Activated CD8-positive, alpha-beta memory T cell treated with anti-CD3 and anti-CD28 coated beads, Interleukin-2, amount 50 U/mL, for 24 hours (primary cell): Measurements from ENCODE around the gene NXPH2.
"Not testable (repeated sequence)": the region's sequence is repeated elsewhere in the genome, so short reads cannot be mapped to it uniquely, and the experiment has no call there.

Source experiments
- DNase-seq: peaks from one replicate; pipeline ENCODE4 v3.0.0-alpha.2; 2020; ENCODE audit errors: extremely low read depth

Gene NXPH2

GRCh38 chr2:138757384-138757783 is 22.8 kb downstream of the NXPH2 start:
- no peak for DNase-seq

- no peak for DNase-seq
Observed at GRCh38 chr2:138752197-138752956, 27.8 kb downstream of the NXPH2 start.

DNA sequence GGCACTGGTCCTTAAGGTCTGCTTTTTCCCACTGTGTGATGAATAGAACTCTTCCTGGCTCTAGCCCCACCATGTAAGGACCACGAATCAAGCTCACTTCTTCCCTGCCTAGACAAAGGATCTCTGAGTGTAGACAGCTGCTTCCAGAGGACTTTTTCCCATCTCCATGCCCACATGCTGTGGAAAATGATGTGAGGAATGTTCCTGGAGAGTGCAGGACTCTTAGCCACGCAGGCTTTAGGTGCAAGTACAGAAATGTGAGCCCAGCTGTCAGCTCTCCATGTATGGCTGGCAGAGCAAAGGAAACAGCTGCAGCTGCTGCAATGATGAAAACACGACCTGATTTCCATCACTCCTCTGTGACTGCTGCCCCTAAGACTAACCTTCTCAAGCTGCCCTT is 35.5 kb downstream of the NXPH2 start:
- DNase-seq: no peak

DNA sequence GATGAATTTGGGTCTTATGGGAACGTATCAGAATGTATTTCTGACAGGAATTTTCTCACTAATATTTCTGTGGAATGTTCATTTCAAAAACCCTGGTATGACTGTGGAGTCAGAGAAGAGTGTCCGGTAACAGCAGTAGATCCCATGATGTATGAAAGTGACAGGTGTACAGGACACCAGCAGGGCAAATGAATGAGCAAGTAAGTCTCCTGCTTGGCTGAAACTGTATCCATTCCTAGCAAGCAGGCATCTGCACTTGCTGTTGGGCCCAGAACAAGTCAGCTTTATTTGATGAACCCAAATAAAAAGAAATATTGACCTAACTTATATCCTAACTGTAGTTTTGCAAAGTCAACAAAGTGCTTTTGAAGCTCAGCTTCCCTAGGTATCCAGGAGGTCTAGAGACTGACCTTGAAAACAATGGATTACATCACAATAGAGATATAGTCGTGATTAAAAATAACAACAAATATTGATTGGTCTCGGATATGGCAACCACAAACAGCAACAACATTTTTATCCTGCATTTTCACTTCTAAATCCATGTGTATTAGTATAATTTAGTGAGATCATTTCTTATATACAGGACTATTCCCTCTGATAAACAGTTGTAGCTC is 37.6 kb downstream of the NXPH2 start:
- no peak for DNase-seq

DNA sequence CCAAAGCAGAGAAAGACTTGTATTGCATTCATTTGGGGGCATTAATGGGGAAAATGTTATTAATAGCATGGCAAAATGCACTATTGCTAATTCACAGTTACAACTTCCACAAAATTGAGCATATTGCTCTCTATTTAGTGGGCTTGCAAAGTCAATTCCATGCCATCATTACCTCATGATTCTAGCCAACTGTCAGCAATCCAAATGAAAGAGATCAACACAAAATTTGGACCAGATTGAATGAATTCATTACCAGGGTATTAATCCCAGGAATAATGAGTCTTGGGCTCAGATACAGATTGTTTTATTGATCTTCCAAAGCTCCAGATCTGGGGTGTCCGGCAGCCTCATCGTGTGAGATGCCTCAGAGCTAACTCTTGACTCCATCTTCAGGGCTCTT is 38.3 kb downstream of the NXPH2 start:
- DNase-seq: no peak

- not testable (repeated sequence) for DNase-seq
Observed at GRCh38 chr2:138737009-138737554, 43.1 kb downstream of the NXPH2 start.

DNA sequence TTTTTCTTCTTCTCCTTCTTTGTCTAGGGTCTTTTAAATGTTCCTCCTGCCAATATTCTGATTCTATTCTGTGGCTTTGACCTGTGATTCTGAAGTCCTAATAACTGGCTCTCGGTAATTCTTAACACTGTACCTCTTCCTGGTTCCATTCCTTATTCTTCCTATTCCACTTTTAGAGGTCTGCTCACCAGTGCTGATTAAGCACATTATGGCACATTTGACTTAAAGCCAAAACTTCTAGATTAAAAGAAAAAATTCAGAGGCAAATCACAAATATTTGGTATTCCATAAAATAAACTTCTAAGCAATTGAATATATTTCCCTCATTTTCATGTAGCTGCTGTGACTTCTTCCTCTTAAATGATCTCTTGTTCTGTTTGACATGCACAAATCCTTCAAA is 47.5 kb downstream of the NXPH2 start:
- DNase-seq: no peak

DNA sequence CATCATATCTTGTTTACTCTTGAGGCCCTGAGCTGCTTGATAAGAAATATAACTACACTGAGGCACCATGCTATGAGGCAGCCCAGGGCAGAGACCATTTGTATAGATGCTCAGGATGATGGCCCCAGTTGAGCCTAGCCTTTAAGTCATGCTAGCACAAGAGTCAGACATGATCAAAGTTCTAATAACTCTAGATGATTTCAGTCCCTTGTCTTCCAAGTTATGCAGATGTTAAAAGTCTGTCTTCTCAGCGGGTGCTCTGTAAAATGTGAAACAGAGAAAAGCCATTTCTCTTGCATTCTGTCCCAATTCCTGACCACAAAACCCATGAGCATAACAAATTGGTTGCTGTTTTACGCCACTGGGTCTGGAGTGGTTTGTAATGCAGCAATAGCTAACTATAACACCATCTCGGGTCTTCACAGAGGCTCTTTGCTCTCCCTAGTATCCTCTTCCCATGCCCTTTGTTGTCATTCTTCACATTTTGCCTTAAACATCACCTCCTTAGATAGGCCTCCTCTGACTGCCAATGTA is 49.6 kb downstream of the NXPH2 start:
- no peak for DNase-seq

GRCh38 chr2:138727956-138728355 is 52.2 kb downstream of the NXPH2 start:
- no peak for DNase-seq

GRCh38 chr2:138726681-138727080 is 53.5 kb downstream of the NXPH2 start:
- no peak for DNase-seq

GRCh38 chr2:138724729-138725459 is 55.3 kb downstream of the NXPH2 start:
- no peak for DNase-seq

DNA sequence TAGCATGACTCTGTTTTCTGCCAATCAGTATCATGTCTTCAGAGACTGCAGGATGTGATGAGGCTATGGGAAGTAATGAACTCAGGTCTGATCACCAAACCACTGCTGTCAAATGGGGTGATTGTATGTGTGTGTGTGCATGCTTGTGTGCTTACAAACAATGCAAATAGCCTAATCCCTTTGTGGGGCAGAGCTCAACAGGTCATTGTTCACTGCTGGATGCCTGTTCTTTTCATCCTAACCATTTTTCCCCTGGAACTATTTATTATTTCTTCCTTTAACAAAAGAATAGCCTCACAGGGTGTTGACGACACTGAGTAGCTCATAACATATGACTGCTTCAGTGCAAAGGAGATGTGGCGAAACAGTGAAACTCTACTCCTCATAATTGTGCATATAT is 55.9 kb downstream of the NXPH2 start:
- DNase-seq: no peak

- DNase-seq: no peak
Observed at GRCh38 chr2:138723196-138723987, 56.8 kb downstream of the NXPH2 start.

DNA sequence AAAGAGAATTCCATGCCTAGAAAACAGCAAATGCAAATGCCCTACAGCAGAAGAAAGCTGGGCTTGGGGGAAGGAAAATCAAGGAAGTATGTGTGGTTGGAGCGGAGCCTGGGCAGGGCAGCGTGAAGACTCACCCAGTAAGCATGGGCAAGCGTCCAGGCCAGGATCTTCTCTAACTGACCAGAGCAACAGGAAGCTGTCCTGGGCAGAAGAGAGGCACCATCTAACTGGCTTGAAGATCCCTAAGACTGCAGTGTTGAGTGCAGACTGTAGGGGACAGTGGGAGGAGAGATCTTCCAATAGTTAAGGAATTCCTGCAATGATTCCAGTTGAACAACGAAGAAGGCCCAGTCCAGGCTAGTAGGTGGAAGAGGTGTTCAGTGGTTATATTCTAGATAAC is 57.9 kb downstream of the NXPH2 start:
- no peak for DNase-seq

- DNase-seq: no peak
Observed at GRCh38 chr2:138720035-138720838, 60.0 kb downstream of the NXPH2 start.

GRCh38 chr2:138718405-138718804 is 61.8 kb downstream of the NXPH2 start:
- DNase-seq: no peak

- DNase-seq: no peak
Observed at GRCh38 chr2:138716183-138716582, 64.0 kb downstream of the NXPH2 start.

DNA sequence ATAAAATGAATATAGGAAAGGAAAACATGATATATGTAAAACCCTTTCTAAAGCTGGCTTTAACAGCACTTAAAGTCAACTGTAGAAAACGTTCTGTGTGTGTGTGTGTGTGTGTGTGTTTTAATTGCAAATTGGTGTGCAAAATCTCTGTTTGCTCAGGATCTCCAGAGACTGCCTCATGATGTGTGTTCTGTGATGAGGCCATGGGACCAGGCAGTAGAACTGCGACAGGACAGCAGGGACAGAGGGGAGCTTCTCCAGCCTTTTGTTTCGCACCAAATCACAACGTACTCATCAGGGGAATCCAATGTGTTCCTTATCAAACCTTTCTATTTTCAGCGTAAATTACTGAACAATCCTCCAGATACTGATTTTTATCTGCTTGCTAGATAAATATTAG is 66.7 kb downstream of the NXPH2 start:
- no peak for DNase-seq

- DNase-seq: no peak
Observed at GRCh38 chr2:138713069-138713496, 67.1 kb downstream of the NXPH2 start.

- no peak for DNase-seq
Observed at GRCh38 chr2:138712212-138712979, 67.8 kb downstream of the NXPH2 start.
